HFF-Myc (cell line): ENCODE results near the gene DHX15.

Source experiments
- DNase-seq: peaks from one replicate; pipeline ENCODE4 v3.0.0-alpha.2; 2011; ENCODE audit warnings: low read depth; ENCODE audit errors: extremely low read depth
- H3K4me3 ChIP-seq: replicated peaks from 2 replicates; pipeline ENCODE4 v1.5.1; 2011; ENCODE audit warnings: low read depth, mild to moderate bottlenecking, control low read depth, low read length
- CTCF ChIP-seq: IDR thresholded peaks from 2 replicates; pipeline ENCODE4 v1.5.1; 2012; ENCODE audit warnings: mild to moderate bottlenecking, low read depth, low read length, control low read depth; ENCODE audit errors: missing control alignments

Gene DHX15

GRCh38 chr4:24603343-24603742, 19.0 kb upstream of the DHX15 start:
- no peak overlapping the region for H3K4me3 ChIP-seq
- DNase-seq: no peak
- no peak for TF ChIP-seq CTCF

GRCh38 chr4:24601121-24601520, 16.8 kb upstream of the DHX15 start:
- no peak overlapping the region for H3K4me3 ChIP-seq
- DNase-seq: no peak
- no peak for TF ChIP-seq CTCF

GRCh38 chr4:24599275-24599674, 14.9 kb upstream of the DHX15 start:
- no peak for TF ChIP-seq CTCF
- H3K4me3 ChIP-seq: no peak overlapping the region
- DNase-seq: no peak

GRCh38 chr4:24598025-24598424, 13.7 kb upstream of the DHX15 start:
- H3K4me3 ChIP-seq: no peak overlapping the region
- DNase-seq: no peak
- TF ChIP-seq CTCF: no peak

- H3K4me3 ChIP-seq: no peak overlapping the region
Measured at GRCh38 chr4:24595659-24596058, 11.3 kb upstream of the DHX15 start.

GRCh38 chr4:24594887-24595286, 10.5 kb upstream of the DHX15 start:
- no peak for DNase-seq
- TF ChIP-seq CTCF: no peak
- no peak overlapping the region for H3K4me3 ChIP-seq

More at GRCh38 chr4:24595659-24596058, 11.3 kb upstream of the DHX15 start:
- no peak for TF ChIP-seq CTCF
- DNase-seq: no peak

GRCh38 chr4:24589448-24589847, 5.1 kb upstream of the DHX15 start:
- no peak overlapping the region for H3K4me3 ChIP-seq
- DNase-seq: no peak
- no peak for TF ChIP-seq CTCF
